ENCODE results near the gene PKN3.
"Not testable (repeated sequence)": the region's sequence is repeated elsewhere in the genome, so short reads cannot be mapped to it uniquely, and the experiment has no call there.

PKN3 gene

GRCh38 chr9:128694344-128694743 is 8.0 kb upstream of the PKN3 start:
- Histone ChIP-seq H3F3A (ENCODE audit: insufficient read depth, low read length) (peaks cover 30% of the 10 kb centered on the region), H3K27ac (ENCODE audit: low read length) (no peak overlapping the region), H3K9me3 (replicated peaks; ENCODE audit: insufficient read depth, low read length) (no peaks in the 10 kb centered on the region), H3K27me3 (replicated peaks; ENCODE audit: insufficient read depth, low read length) (no peaks in the 10 kb centered on the region), H3K9me2 (replicated peaks; ENCODE audit: insufficient read depth, low read length) (no peaks in the 10 kb centered on the region), H3K4me1 (ENCODE audit: low read length) (peaks cover 6% of the 10 kb centered on the region; the same call in 1 of the 2 replicates), H3K4me2 (ENCODE audit: low read depth, low read length) (no peak overlapping the region), H3K36me3 (replicated peaks; ENCODE audit: insufficient read depth, low read length) (peaks cover 15% of the 10 kb centered on the region), H4K20me1 (ENCODE audit: insufficient read depth, low read length) (peaks cover 36% of the 10 kb centered on the region), H2AFZ (ENCODE audit: low read length) (no peak overlapping the region), H3K79me2 (ENCODE audit: low read length) (peaks cover 45% of the 10 kb centered on the region), H3K9ac (ENCODE audit: low read length) (no peak overlapping the region), H3K4me3 (ENCODE audit: low read length) (no peak overlapping the region)
- DNase-seq: no peak
- TF ChIP-seq EZH2 (optimal IDR thresholded peaks at IDR 0.05; ENCODE audit: low read depth, low read length) (no peak), EZH2phosphoT487 (IDR thresholded peaks at IDR 0.05; ENCODE audit: low read length) (no peak)
- TF ChIP-seq, protein P1, sequence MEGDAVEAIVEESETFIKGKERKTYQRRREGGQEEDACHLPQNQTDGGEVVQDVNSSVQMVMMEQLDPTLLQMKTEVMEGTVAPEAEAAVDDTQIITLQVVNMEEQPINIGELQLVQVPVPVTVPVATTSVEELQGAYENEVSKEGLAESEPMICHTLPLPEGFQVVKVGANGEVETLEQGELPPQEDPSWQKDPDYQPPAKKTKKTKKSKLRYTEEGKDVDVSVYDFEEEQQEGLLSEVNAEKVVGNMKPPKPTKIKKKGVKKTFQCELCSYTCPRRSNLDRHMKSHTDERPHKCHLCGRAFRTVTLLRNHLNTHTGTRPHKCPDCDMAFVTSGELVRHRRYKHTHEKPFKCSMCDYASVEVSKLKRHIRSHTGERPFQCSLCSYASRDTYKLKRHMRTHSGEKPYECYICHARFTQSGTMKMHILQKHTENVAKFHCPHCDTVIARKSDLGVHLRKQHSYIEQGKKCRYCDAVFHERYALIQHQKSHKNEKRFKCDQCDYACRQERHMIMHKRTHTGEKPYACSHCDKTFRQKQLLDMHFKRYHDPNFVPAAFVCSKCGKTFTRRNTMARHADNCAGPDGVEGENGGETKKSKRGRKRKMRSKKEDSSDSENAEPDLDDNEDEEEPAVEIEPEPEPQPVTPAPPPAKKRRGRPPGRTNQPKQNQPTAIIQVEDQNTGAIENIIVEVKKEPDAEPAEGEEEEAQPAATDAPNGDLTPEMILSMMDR (IDR thresholded peaks at IDR 0.05; ENCODE audit: low read length): no peak

- H3K4me3 ChIP-seq (ENCODE audit: low read length): no peak overlapping the region
- H3K4me1 ChIP-seq (ENCODE audit: low read length): no peaks in the 10 kb centered on the region
- TF ChIP-seq, protein P1 (IDR thresholded peaks at IDR 0.05; ENCODE audit: low read length): no peak
- no peak for TF ChIP-seq EZH2 (optimal IDR thresholded peaks at IDR 0.05; ENCODE audit: low read depth, low read length)
- no peak for TF ChIP-seq EZH2phosphoT487 (IDR thresholded peaks at IDR 0.05; ENCODE audit: low read length)
- no peak overlapping the region for H2AFZ ChIP-seq (ENCODE audit: low read length)
- no peak overlapping the region for H3K27ac ChIP-seq (ENCODE audit: low read length)
- no peak overlapping the region for H3K9ac ChIP-seq (ENCODE audit: low read length)
- H3K4me2 ChIP-seq (ENCODE audit: low read depth, low read length): no peak overlapping the region
- peaks cover 15% of the 10 kb centered on the region; the same call in 1 of the 2 replicates for H4K20me1 ChIP-seq (ENCODE audit: insufficient read depth, low read length)
- peaks cover 24% of the 10 kb centered on the region for H3K79me2 ChIP-seq (ENCODE audit: low read length)
- H3K36me3 ChIP-seq (replicated peaks; ENCODE audit: insufficient read depth, low read length): peaks cover 15% of the 10 kb centered on the region
- DNase-seq: no peak
- peaks cover 23% of the 10 kb centered on the region for H3F3A ChIP-seq (ENCODE audit: insufficient read depth, low read length)
- no peaks in the 10 kb centered on the region for H3K9me2 ChIP-seq (replicated peaks; ENCODE audit: insufficient read depth, low read length)
- H3K27me3 ChIP-seq (replicated peaks; ENCODE audit: insufficient read depth, low read length): no peaks in the 10 kb centered on the region
- no peaks in the 10 kb centered on the region for H3K9me3 ChIP-seq (replicated peaks; ENCODE audit: insufficient read depth, low read length)
Observed at GRCh38 chr9:128696923-128697707, 5.2 kb upstream of the PKN3 start.

GRCh38 chr9:128699096-128699795 is 3.1 kb upstream of the PKN3 start:
- not testable (repeated sequence) for H3K36me3 ChIP-seq (replicated peaks; ENCODE audit: insufficient read depth, low read length); H3K27me3 ChIP-seq (replicated peaks; ENCODE audit: insufficient read depth, low read length); H3K4me1 ChIP-seq (ENCODE audit: low read length); H4K20me1 ChIP-seq (ENCODE audit: insufficient read depth, low read length); H3K4me3 ChIP-seq (ENCODE audit: low read length); DNase-seq; H3K9ac ChIP-seq (ENCODE audit: low read length); H3K4me2 ChIP-seq (ENCODE audit: low read depth, low read length); H3K27ac ChIP-seq (ENCODE audit: low read length); H2AFZ ChIP-seq (ENCODE audit: low read length); H3K9me3 ChIP-seq (replicated peaks; ENCODE audit: insufficient read depth, low read length); H3K79me2 ChIP-seq (ENCODE audit: low read length); H3K9me2 ChIP-seq (replicated peaks; ENCODE audit: insufficient read depth, low read length)
- H3F3A ChIP-seq (ENCODE audit: insufficient read depth, low read length): peaks cover 16% of the 10 kb centered on the region

Measured in MM.1S (cell line).